ENCODE data around the gene PLBD2. TPM values are rescaled to one million over a fixed set of nuclear protein-coding genes. Genes with fewer than 3 reads are reported as not detected.

The PLBD2 gene
- total RNA-seq, 2 experiments from 2014 or later, result 3.4 to 14.4 TPM

- Histone ChIP-seq H3K27ac (ENCODE audit: low read depth, low read length, poor library complexity, severe bottlenecking) (no peak overlapping the region), H4K20me1 (ENCODE audit: insufficient read depth, low read length) (no peaks in the 10 kb centered on the region), H3K4me3 (ENCODE audit: low read depth, low read length, poor library complexity, severe bottlenecking) (no peak overlapping the region), H3K36me3 (ENCODE audit: insufficient read depth, low read length) (peaks cover 15% of the 10 kb centered on the region; the same call in 1 of the 2 replicates), H3K4me1 (ENCODE audit: insufficient read depth, low read length, poor library complexity, severe bottlenecking) (no peaks in the 10 kb centered on the region), H3K9me3 (ENCODE audit: low read length) (no peaks in the 10 kb centered on the region), H3K9me2 (ENCODE audit: insufficient read depth, low read length) (no peaks in the 10 kb centered on the region), H3K79me2 (ENCODE audit: insufficient read depth, low read depth, low read length) (no peaks in the 10 kb centered on the region), H3K4me2 (ENCODE audit: low read length) (no peak overlapping the region), H2AFZ (ENCODE audit: low read length) (no peak overlapping the region)
- BruUV-seq (replicated peaks), result no TSS peak
- intact Hi-C loops (cut with micrococcal nuclease; ENCODE audit: unreplicated experiment), result no loop called here
- CTCF ChIA-PET (ENCODE audit: unreplicated experiment), result no interaction called here
- TF ChIP-seq EZH2phosphoT487 (IDR thresholded peaks at IDR 0.05; ENCODE audit: borderline replicate concordance, low read depth, low read length) (no peak), CTCF (conservative IDR thresholded peaks at IDR 0.05; ENCODE audit: low read length) (no peak)
- no peak for DNase-seq (ENCODE audit: low spot score)
- POLR2A ChIA-PET, result no interaction called here
Measured at GRCh38 chr12:113387631-113388030, 29.2 kb downstream of the PLBD2 start.

GRCh38 chr12:113388351-113388750 lies 30.0 kb downstream of the PLBD2 start:
- H4K20me1 ChIP-seq (ENCODE audit: insufficient read depth, low read length), result no peaks in the 10 kb centered on the region
- no peaks in the 10 kb centered on the region for H3K9me2 ChIP-seq (ENCODE audit: insufficient read depth, low read length)
- no peak overlapping the region for H3K27ac ChIP-seq (ENCODE audit: low read depth, low read length, poor library complexity, severe bottlenecking)
- intact Hi-C loops (cut with micrococcal nuclease; ENCODE audit: unreplicated experiment), result no loop called here
- CTCF ChIA-PET (ENCODE audit: unreplicated experiment), result no interaction called here
- no peak for DNase-seq (ENCODE audit: low spot score)
- no peak overlapping the region for H2AFZ ChIP-seq (ENCODE audit: low read length)
- no peak overlapping the region for H3K4me3 ChIP-seq (ENCODE audit: low read depth, low read length, poor library complexity, severe bottlenecking)
- H3K79me2 ChIP-seq (ENCODE audit: insufficient read depth, low read depth, low read length), result no peaks in the 10 kb centered on the region
- peaks cover 15% of the 10 kb centered on the region; the same call in 1 of the 2 replicates for H3K36me3 ChIP-seq (ENCODE audit: insufficient read depth, low read length)
- no peaks in the 10 kb centered on the region for H3K4me1 ChIP-seq (ENCODE audit: insufficient read depth, low read length, poor library complexity, severe bottlenecking)
- no peak overlapping the region for H3K4me2 ChIP-seq (ENCODE audit: low read length)
- no peak for TF ChIP-seq CTCF (conservative IDR thresholded peaks at IDR 0.05; ENCODE audit: low read length)
- no peak for TF ChIP-seq EZH2phosphoT487 (IDR thresholded peaks at IDR 0.05; ENCODE audit: borderline replicate concordance, low read depth, low read length)
- H3K9me3 ChIP-seq (ENCODE audit: low read length), result no peaks in the 10 kb centered on the region
- BruUV-seq (replicated peaks), result no TSS peak
- POLR2A ChIA-PET, result no interaction called here

GRCh38 chr12:113390064-113391043 lies 32.0 kb downstream of the PLBD2 start:
- intact Hi-C loops (cut with micrococcal nuclease; ENCODE audit: unreplicated experiment), result no loop called here
- Histone ChIP-seq H3K4me2 (ENCODE audit: low read length) (no peak overlapping the region), H3K36me3 (ENCODE audit: insufficient read depth, low read length) (peaks cover 8% of the 10 kb centered on the region; the same call in 1 of the 2 replicates), H3K27ac (ENCODE audit: low read depth, low read length, poor library complexity, severe bottlenecking) (no peak overlapping the region), H3K4me3 (ENCODE audit: low read depth, low read length, poor library complexity, severe bottlenecking) (no peak overlapping the region), H3K9me3 (ENCODE audit: low read length) (no peaks in the 10 kb centered on the region), H4K20me1 (ENCODE audit: insufficient read depth, low read length) (no peaks in the 10 kb centered on the region), H2AFZ (ENCODE audit: low read length) (no peak overlapping the region), H3K4me1 (ENCODE audit: insufficient read depth, low read length, poor library complexity, severe bottlenecking) (no peaks in the 10 kb centered on the region), H3K79me2 (ENCODE audit: insufficient read depth, low read depth, low read length) (no peaks in the 10 kb centered on the region), H3K9me2 (ENCODE audit: insufficient read depth, low read length) (no peaks in the 10 kb centered on the region)
- no TSS peak for BruUV-seq (replicated peaks)
- POLR2A ChIA-PET, result no interaction called here
- DNase-seq (ENCODE audit: low spot score), result no peak
- TF ChIP-seq EZH2phosphoT487 (IDR thresholded peaks at IDR 0.05; ENCODE audit: borderline replicate concordance, low read depth, low read length), result no peak
- no peak for TF ChIP-seq CTCF (conservative IDR thresholded peaks at IDR 0.05; ENCODE audit: low read length)
- CTCF ChIA-PET (ENCODE audit: unreplicated experiment), result no interaction called here

All from OCI-LY7 (cell line).